Measurements from ENCODE around the gene ACSM4. TPM values are rescaled to one million over a fixed set of nuclear protein-coding genes. Genes with fewer than 3 reads are reported as not detected.

Gene ACSM4
- total and polyA plus RNA-seq, 9 of the 15 experiments (the other 6 are each of a cell fraction or from before 2014, with no cell fraction given) = not detected

DNA sequence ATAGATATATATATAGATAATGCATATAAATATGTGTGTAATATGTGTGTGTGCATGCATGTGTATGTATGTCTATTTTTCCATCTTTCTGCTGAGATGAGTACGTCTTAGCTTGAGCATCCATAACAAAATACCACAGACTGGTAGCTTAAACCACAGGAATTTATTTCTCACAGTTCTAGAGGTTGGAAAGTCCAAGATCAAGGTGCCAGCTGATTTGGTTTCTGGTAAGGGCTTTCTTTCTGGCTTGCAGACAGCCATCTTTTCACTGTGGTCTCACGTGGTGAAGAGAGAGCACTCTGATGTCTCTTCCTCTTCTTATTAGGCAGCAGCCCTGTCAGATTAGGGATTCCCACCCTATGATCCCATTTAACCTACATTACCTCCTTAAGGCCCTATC lies 47.3 kb downstream of the ACSM4 start (continued):
- TF ChIP-seq, protein P1, sequence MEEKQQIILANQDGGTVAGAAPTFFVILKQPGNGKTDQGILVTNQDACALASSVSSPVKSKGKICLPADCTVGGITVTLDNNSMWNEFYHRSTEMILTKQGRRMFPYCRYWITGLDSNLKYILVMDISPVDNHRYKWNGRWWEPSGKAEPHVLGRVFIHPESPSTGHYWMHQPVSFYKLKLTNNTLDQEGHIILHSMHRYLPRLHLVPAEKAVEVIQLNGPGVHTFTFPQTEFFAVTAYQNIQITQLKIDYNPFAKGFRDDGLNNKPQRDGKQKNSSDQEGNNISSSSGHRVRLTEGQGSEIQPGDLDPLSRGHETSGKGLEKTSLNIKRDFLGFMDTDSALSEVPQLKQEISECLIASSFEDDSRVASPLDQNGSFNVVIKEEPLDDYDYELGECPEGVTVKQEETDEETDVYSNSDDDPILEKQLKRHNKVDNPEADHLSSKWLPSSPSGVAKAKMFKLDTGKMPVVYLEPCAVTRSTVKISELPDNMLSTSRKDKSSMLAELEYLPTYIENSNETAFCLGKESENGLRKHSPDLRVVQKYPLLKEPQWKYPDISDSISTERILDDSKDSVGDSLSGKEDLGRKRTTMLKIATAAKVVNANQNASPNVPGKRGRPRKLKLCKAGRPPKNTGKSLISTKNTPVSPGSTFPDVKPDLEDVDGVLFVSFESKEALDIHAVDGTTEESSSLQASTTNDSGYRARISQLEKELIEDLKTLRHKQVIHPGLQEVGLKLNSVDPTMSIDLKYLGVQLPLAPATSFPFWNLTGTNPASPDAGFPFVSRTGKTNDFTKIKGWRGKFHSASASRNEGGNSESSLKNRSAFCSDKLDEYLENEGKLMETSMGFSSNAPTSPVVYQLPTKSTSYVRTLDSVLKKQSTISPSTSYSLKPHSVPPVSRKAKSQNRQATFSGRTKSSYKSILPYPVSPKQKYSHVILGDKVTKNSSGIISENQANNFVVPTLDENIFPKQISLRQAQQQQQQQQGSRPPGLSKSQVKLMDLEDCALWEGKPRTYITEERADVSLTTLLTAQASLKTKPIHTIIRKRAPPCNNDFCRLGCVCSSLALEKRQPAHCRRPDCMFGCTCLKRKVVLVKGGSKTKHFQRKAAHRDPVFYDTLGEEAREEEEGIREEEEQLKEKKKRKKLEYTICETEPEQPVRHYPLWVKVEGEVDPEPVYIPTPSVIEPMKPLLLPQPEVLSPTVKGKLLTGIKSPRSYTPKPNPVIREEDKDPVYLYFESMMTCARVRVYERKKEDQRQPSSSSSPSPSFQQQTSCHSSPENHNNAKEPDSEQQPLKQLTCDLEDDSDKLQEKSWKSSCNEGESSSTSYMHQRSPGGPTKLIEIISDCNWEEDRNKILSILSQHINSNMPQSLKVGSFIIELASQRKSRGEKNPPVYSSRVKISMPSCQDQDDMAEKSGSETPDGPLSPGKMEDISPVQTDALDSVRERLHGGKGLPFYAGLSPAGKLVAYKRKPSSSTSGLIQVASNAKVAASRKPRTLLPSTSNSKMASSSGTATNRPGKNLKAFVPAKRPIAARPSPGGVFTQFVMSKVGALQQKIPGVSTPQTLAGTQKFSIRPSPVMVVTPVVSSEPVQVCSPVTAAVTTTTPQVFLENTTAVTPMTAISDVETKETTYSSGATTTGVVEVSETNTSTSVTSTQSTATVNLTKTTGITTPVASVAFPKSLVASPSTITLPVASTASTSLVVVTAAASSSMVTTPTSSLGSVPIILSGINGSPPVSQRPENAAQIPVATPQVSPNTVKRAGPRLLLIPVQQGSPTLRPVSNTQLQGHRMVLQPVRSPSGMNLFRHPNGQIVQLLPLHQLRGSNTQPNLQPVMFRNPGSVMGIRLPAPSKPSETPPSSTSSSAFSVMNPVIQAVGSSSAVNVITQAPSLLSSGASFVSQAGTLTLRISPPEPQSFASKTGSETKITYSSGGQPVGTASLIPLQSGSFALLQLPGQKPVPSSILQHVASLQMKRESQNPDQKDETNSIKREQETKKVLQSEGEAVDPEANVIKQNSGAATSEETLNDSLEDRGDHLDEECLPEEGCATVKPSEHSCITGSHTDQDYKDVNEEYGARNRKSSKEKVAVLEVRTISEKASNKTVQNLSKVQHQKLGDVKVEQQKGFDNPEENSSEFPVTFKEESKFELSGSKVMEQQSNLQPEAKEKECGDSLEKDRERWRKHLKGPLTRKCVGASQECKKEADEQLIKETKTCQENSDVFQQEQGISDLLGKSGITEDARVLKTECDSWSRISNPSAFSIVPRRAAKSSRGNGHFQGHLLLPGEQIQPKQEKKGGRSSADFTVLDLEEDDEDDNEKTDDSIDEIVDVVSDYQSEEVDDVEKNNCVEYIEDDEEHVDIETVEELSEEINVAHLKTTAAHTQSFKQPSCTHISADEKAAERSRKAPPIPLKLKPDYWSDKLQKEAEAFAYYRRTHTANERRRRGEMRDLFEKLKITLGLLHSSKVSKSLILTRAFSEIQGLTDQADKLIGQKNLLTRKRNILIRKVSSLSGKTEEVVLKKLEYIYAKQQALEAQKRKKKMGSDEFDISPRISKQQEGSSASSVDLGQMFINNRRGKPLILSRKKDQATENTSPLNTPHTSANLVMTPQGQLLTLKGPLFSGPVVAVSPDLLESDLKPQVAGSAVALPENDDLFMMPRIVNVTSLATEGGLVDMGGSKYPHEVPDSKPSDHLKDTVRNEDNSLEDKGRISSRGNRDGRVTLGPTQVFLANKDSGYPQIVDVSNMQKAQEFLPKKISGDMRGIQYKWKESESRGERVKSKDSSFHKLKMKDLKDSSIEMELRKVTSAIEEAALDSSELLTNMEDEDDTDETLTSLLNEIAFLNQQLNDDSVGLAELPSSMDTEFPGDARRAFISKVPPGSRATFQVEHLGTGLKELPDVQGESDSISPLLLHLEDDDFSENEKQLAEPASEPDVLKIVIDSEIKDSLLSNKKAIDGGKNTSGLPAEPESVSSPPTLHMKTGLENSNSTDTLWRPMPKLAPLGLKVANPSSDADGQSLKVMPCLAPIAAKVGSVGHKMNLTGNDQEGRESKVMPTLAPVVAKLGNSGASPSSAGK (IDR thresholded peaks at IDR 0.05) = no peak
- TF ChIP-seq SAP30 (IDR thresholded peaks at IDR 0.05; ENCODE audit: borderline replicate concordance, insufficient read depth, low read depth, low read length, poor library complexity, severe bottlenecking) (no peak), ZNF444 (CRISPR knock-in tag; IDR thresholded peaks at IDR 0.05) (no peak), HDGF (IDR thresholded peaks at IDR 0.05) (no peak), DDX20 (tag; IDR thresholded peaks at IDR 0.05; ENCODE audit: low read depth) (no peak), NFATC3 (IDR thresholded peaks at IDR 0.05) (no peak), ZBTB7A (IDR thresholded peaks at IDR 0.05; ENCODE audit: borderline replicate concordance, control insufficient read depth, low read depth, low read length) (no peak)
